TTC549 (cell line): Measurements from ENCODE around the gene NXT1.
"Not testable (repeated sequence)": the region's sequence is repeated elsewhere in the genome, so short reads cannot be mapped to it uniquely, and the experiment has no call there.

ENCODE experiments used
- FAIRE-seq: peaks from 2 replicates; lab custom pipeline; 2012; peaks lifted over from hg19 to GRCh38; lab: Jason Lieb, UNC

The NXT1 gene

GRCh38 chr20:23350196-23350903 is at the start of gene NXT1:
Gene NXT1 (plus strand): TSS chr20:23350791. CDS start chr20:23354042, 3,251 bp downstream.
- FAIRE-seq, result peak; percentile 83

- FAIRE-seq, result no peak
Observed at GRCh38 chr20:23301436-23302050, 49.0 kb upstream of the NXT1 start.

GRCh38 chr20:23302386-23302785 is 48.2 kb upstream of the NXT1 start:
- FAIRE-seq, result no peak

GRCh38 chr20:23302801-23303200 is 47.8 kb upstream of the NXT1 start:
- FAIRE-seq, result no peak

GRCh38 chr20:23303325-23304102 is 47.1 kb upstream of the NXT1 start:
- FAIRE-seq, result no peak

GRCh38 chr20:23304616-23305015 is 46.0 kb upstream of the NXT1 start:
- FAIRE-seq, result no peak

- no peak for FAIRE-seq
Observed at GRCh38 chr20:23305098-23305497, 45.5 kb upstream of the NXT1 start.

- not testable (repeated sequence) for FAIRE-seq
Observed at GRCh38 chr20:23307393-23307792, 43.2 kb upstream of the NXT1 start.

- no peak for FAIRE-seq
Observed at GRCh38 chr20:23308024-23308423, 42.6 kb upstream of the NXT1 start.

GRCh38 chr20:23308908-23309307 is 41.7 kb upstream of the NXT1 start:
- no peak for FAIRE-seq

GRCh38 chr20:23309781-23310180 is 40.8 kb upstream of the NXT1 start:
- no peak for FAIRE-seq

GRCh38 chr20:23311947-23312506 is 38.6 kb upstream of the NXT1 start:
- no peak for FAIRE-seq

- no peak for FAIRE-seq
Observed at GRCh38 chr20:23313271-23313670, 37.3 kb upstream of the NXT1 start.

GRCh38 chr20:23314699-23315098 is 35.9 kb upstream of the NXT1 start:
- FAIRE-seq, result no peak

- no peak for FAIRE-seq
Observed at GRCh38 chr20:23315099-23315498, 35.5 kb upstream of the NXT1 start.

- FAIRE-seq, result no peak
Observed at GRCh38 chr20:23316626-23317025, 34.0 kb upstream of the NXT1 start.

- no peak for FAIRE-seq
Observed at GRCh38 chr20:23317081-23317480, 33.5 kb upstream of the NXT1 start.

GRCh38 chr20:23318347-23318746 is 32.2 kb upstream of the NXT1 start:
- FAIRE-seq, result no peak

- no peak for FAIRE-seq
Observed at GRCh38 chr20:23320317-23320716, 30.3 kb upstream of the NXT1 start.

GRCh38 chr20:23325107-23325506 is 25.5 kb upstream of the NXT1 start:
- no peak for FAIRE-seq

- no peak for FAIRE-seq
Observed at GRCh38 chr20:23326774-23327173, 23.8 kb upstream of the NXT1 start.

GRCh38 chr20:23327617-23328333 is 22.8 kb upstream of the NXT1 start:
- no peak for FAIRE-seq
